ENCODE data around the gene PCSK6.

- TF ChIP-seq CTCF (IDR thresholded peaks at IDR 0.05) (no peak), EP300 (IDR thresholded peaks at IDR 0.05) (no peak), POLR2A (IDR thresholded peaks at IDR 0.05) (no peak), POLR2AphosphoS5 (IDR thresholded peaks at IDR 0.05) (no peak)
Measured at GRCh38 chr15:101454365-101454764, 35.1 kb downstream of the PCSK6 start.

All from stomach (tissue), 4 donors.